Left cardiac atrium (tissue), 4 donors: Measurements from ENCODE around the gene TOP1. TPM values are rescaled to one million over a fixed set of nuclear protein-coding genes. Genes with fewer than 3 reads are reported as not detected.

Source experiments
- ATAC-seq, 2 donors: fragments of 200-7000 bp; cut with Tn5 transposase; one replicate each; pipeline ENCODE4 v1.9.1; 2020; ENCODE audit warnings: mild to moderate bottlenecking in 2 of 2, moderate library complexity in 2 of 2
- DNase-seq: peaks from one replicate; pipeline ENCODE4 v3.0.0-alpha.2; 2020
- intact Hi-C, 2 donors: fragments of 100-400 bp; cut with DNase I; formaldehyde crosslinking; loops; one replicate each; pipeline versions ENCODE4 v1.14.1 to v1.15.1; 2022 to 2023
- total RNA-seq, 2 donors: library from RNA; stranded (reverse); fragmentation: NEBNext Ultra II Directional; extraction: Animal tissue kit (Norgen Biotek cat#: 25700); gene quantifications; one replicate each; pipeline ENCODE4 v1.2.1, GENCODE V29; 2021
- donor health status: DM: no; HTN: yes; CAD: no.
- donor health status: DM: no; HTN: yes; CAD: no; lungs with severe emphysema.
- donor health status: DM: yes; HTN: yes; CAD: no.
- donor health status: Dilated cardiomyopathy.

Gene TOP1
- total RNA-seq, 2 donors from 2014 or later: 26.8 to 30.4 TPM

- intact Hi-C loops: loop anchor here in 1 of 2 donors (5.0 to 10.0 kb wide), 2 partner anchors 206 to 269 kb away; partner anchors contain the start of gene LPIN3
- ATAC-seq: no peak
- no peak for DNase-seq
These were observed 107.5 kb downstream of the TOP1 start for GRCh38 chr20:41135888-41136679.

DNA sequence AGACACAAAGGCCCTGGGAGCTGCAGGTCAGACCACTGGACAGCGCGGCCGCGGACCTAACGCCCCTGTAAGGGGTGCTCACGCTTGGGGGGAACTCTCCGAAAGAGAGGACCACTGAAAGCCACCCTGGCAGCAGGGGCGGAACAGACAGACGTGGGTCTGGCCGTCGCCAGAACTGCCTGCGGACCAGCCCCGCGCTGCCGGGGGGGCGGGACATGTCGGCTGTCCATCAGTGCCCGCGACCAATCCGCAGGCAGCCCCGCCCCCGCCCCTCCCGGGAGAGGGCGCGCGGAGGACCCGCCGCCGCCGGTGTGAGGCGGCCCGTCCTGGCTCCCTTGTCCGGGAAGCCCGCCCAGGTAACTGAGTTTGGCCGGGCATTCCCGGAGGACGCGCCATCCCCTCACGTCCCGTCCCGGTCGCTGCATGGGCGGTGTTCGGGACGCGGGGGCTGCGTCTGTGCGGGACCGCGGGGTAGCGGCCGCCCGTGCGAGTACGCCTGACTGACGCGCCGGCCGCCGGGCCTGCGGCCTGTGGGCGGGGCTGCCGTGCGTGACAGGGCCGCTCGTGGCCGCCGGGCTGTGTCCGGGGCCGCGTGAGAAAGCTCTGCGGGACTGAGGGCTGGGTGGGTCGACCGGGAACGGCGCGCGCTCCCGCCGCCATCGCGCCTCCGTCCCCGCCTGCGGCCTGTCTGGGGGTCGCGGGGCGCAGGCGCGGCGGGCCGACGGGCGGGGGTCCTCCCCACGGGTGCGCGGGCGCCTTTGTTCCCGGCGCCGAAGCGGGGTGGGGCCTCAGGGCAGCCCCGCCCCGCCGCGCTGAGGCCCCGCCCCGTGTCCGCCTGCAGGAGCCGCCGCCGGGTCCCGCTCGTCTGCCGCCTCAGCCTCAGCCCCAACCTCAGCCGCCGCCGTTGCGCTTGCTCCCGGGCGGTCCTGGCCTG lies 108.3 kb downstream of the TOP1 start, which contains the start of gene PLCG1:
Gene PLCG1 (plus strand): TSS at position 864 of the 934 bp plus-strand sequence. CDS start 99 bp downstream, outside the sequence.
- intact Hi-C loops: loop anchor here in 1 of 2 donors (5.0 to 10.0 kb wide), 2 partner anchors 205 to 268 kb away; partner anchors contain the start of gene LPIN3
- DNase-seq (peak; percentile 93), ATAC-seq (peak; percentile 88 to 90)

DNA sequence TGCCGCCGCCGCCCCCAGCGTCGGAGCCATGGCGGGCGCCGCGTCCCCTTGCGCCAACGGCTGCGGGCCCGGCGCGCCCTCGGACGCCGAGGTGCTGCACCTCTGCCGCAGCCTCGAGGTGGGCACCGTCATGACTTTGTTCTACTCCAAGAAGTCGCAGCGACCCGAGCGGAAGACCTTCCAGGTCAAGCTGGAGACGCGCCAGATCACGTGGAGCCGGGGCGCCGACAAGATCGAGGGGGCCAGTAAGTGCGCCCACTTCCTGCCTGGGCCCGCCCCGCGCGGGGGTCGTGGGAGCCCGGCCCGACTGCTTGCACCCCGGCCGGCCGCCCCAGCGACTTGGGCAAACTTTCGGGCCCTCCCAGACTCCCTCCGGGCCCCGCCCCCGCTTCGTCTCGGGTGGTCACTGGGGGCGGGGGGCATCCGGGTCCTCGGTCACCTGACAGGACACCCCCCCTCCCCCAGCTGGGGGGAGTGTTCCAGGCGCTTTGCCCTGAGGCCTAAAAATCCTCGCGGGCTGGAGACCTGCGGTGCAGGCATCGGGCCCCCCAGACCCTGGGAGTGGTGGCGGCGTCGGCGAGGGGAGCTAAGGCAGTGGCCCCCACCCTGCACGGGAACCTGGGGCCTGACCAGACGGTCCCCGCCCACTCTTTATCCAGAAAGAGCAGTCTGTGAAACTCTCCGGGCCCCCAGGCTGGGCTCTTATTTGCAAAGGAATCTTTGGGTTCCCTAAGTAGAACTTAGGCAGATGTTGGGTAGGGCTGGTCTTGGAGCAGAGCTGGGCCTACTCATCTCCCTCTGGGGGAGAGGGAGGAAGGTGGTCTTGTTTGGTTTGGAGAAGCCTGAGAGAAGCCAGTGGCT lies 109.2 kb downstream of the TOP1 start:
- ATAC-seq: peak; percentile 20 to 54
- DNase-seq: peak; percentile 86
- intact Hi-C loops: loop anchor here in 1 of 2 donors (5.0 to 10.0 kb wide), 2 partner anchors 204 to 267 kb away; partner anchors contain the start of gene LPIN3

DNA sequence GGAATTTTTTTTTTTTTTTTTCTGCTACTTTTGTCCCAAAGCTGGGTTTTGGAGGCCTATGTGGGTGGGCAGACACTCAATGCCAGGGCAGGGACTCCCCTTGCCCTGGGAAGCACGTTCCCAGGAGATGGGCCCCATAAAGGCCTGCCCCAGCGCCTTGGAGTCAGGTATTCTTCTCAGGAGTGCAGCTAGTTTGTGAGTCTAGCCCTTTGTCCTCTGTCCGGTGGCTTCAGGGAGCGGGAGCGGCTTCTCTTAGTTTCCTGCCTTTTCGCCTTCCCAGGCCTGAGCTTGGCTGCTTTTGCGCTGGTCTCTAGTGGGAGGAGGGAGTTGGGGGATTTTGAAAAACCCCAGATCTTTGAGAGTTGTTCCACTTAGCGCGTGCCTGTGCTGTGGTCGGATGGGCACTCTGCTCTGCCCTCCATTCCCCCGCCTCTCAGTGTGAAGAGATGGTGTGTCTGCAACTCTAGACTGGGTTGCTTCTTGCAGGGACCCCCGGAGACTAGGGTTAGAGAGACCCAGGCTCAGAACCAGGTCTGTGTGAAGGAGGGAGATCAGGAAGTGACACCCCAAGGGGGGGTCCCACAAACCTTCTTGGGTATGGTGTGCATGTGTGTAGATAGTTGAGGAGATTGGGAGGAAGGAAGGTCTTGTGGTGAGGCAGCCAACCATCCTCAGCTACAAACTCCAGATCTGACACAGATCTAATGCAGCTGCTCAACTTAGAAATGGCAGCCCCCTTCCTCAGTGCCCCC lies 110.0 kb downstream of the TOP1 start:
- ATAC-seq: no peak
- intact Hi-C loops: loop anchor here in 1 of 2 donors (5.0 to 10.0 kb wide), 2 partner anchors 204 to 266 kb away; partner anchors contain the start of gene LPIN3
- DNase-seq: peak; percentile 29

DNA sequence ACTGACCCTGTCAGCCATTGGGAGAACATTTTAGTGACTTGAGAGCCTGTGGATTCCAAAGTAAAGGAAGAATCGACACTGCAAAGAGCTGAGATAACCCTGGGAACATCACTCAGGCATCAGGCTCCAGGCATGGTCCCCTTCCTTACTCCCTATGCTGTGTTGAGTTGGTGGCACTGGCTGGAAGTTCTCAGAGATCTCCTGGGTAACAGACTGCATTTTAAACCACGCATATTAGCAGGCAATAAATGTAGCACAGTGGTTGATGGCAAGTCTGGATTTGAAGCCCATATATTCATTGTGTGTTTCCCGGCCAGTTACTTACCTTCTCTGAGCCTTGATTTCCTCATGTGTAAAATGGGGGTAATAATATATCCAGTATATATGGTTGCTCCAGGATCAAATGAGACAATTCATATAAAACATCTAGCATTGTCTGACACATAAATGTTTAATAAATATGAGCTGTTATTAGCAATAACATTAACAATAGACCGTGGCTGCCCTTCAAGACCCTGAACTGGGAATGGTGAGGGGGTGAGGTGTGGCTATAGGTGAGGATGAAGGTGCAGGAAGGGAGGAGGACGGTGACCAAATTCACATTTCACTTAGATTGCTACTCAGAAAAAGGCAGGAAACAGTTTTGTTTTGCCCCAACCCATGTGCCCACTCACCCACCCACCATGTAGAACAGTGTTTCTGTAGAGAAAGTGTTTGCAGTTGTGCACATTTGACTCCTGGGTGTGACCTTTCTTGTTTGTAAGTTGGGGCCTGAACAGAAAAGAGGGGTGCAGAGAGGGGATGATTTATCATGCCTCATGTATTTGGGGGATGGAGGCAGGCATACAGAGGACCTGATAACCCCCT lies 110.8 kb downstream of the TOP1 start:
- intact Hi-C loops: loop anchor here in 1 of 2 donors (5.0 to 10.0 kb wide), 2 partner anchors 203 to 265 kb away; partner anchors contain the start of gene LPIN3
- DNase-seq (no peak), ATAC-seq (no peak)

- no peak for ATAC-seq
- intact Hi-C loops: no loop called here
- no peak for DNase-seq
These were observed 111.9 kb downstream of the TOP1 start for GRCh38 chr20:41140226-41141133.

DNA sequence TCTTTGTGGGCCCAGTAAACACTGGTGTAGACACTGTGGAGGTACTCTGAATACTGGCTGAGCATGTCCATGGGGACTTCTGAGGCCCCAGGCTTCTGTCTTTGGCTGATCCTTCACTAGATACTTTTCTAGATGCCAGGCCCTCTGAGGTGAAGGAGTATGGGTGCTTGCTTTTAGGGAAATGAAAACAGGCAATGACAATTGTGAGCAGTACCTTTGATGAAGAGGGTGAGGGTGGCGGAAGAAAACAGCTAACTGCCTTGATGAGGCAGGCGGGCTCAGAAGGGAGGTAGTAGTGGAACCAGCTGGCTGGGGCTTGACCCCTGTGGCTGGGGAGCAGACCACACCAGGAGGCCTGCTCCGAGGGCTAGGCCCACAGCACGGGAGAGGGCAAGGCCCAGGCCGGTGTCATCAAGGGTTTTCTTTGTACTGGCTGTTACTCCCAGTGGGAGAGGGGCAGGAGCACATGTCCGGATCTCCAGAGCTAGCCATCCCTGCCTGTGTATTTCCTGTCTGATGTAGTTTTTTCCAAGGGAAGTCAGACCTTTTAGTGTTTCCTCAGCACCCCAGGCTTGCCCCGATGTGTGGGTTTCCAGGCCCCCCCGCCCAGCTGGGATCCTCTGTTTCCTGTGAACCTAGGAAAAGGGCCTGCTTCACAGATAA lies 112.7 kb downstream of the TOP1 start:
- ATAC-seq: peak in 1 of 2 donors; percentile 3
- DNase-seq: peak; percentile 80
- intact Hi-C loops: no loop called here

DNA sequence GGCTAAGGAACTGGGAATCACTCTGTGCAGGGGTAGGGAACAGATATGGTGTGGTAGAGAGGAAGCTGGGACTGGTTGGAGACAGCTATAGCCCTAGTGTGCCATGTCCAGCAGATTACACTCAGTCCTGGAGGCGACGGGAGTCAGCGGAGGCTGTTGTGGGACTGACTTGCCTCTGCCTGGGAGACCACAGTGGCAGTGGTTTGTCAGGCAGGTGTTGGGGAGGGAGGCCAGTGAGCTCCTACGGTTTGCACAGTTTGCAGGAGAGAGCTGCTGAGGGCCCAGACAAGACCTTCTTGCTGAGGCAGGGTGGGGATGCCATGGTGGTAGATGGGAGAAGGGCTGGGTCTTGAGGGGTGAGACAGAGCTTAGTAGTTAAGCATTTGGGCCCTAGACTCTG lies 113.6 kb downstream of the TOP1 start:
- ATAC-seq (no peak), DNase-seq (no peak)
- intact Hi-C loops: no loop called here

DNA sequence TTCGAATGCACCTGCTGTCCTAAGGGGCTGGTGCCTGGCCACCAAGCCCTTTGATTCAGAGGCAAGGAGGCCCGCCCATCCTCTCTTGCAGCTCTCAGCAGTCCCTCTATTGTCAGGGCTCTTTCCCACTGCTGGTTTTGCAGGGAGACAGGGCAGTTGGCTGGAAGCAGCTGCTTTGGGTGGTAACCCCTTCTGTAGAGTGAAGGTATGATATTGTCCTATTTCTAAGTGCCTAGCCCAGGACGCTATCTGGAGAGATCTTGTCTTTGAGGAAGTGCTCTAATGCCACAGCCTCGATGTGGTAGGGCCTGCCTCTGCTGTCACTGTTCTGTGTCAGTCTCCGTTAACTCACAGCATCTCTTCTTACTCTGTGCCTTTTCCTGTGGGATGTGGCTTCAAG lies 114.3 kb downstream of the TOP1 start:
- DNase-seq (no peak), ATAC-seq (no peak)
- intact Hi-C loops: no loop called here

DNA sequence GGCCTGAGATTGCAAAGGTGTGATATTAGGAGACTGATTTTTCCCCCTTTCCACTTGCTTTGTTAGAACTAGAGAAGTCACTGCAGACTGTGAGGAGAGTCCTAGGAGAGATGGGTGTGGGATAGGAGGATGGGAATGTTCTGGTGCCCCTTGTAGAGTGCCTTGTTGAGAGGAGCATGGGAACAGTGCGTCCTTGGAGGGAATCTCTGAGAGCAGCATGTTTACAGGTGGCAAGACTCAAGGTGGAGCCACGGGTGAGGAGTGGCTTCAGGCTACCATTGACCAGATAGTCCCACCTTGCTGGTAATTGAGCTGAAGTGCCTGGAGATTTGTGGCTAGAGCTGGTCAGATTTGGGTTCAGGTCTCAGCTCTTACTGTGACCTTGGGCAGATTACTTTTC lies 114.7 kb downstream of the TOP1 start:
- intact Hi-C loops: no loop called here
- DNase-seq: no peak
- ATAC-seq: no peak

DNA sequence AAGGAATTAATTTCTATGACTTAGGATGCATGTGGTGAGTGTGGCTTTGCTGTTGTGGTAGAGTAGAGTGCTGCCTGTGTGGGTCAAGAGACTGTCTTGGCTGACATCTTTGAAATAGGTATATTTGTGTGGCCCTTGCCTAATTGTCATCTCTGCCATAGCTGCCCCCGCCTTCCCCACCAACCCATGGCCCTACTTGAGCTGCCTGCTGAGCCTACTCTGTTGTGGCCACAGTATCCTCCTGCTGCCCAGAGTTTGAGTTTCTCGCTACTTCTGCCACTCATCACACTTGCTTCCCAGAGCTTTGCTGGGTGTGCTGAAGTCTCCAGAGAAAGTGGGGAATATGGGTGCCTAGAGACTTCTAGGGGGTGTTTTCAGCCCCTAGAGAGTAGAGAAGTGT lies 116.7 kb downstream of the TOP1 start:
- intact Hi-C loops: no loop called here
- DNase-seq: no peak
- no peak for ATAC-seq

DNA sequence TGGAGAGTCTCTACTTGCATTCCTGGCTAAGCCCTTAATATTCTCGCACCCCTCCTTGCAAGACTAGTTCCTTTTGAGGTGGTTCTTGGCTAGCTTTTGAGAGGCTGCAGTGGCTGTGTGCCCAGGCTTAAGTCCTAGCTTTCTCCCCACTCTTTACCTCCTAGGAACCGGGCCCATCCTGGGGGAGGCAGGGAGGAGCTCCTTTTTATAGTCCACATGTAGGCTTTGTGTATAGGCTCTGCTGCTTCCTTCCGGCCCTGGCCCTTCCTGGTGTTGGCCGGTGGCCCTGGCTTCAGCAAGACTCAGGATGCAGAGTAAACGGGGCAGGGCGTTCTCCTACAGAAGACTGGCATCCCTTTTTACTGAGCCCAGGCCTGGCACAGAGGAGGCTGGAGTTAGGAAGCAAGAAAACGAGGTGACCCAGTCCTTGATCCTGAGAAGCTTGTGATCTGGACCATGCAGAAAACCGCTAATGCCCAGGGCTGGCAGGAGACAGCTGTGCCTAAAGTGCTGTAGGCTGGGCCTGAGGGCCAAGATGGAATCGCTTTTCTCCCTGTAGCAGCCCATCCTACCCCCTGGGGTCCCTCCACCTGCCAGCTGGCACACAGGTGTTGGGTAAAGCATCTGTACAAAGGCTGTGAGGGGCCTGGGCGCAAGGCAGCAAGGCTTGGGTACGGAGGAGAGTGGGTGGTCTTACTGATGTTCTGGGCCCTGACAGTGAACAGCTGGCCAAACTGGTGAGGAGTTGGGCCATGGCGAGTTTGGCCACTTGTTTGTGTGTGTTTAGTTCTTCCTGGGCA lies 117.4 kb downstream of the TOP1 start:
- peak; percentile 31 to 32 for ATAC-seq
- DNase-seq: peak; percentile 74
- intact Hi-C loops: no loop called here

- intact Hi-C loops: no loop called here
- DNase-seq (peak; percentile 61), ATAC-seq (peak; percentile 65 to 78)
These were observed 119.2 kb downstream of the TOP1 start for GRCh38 chr20:41147767-41148191.

DNA sequence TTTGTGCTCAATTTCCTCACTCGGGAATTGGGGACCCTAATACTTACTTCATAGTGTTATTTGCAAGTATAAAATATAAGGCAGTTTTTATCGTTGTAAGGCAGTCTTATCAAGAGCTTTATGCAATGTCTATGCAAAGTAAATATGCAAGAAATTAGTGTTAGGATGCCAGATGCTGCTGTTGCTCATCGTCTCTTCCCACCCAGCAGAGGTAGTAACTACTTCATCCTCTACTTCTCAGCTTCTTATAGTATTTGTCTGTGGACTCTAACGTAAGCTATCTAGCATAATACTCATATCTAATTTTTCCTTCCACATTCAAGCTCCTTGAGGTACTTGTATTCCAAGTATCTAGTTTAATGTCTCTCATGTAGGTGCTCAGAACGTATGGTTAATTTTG lies 120.3 kb downstream of the TOP1 start:
- intact Hi-C loops: no loop called here
- no peak for DNase-seq
- ATAC-seq: no peak

- intact Hi-C loops: no loop called here
- no peak for DNase-seq
- peak in 1 of 2 donors; percentile 14 for ATAC-seq
These were observed 122.0 kb downstream of the TOP1 start for GRCh38 chr20:41150664-41151063.
